HG03066 (cell line): ENCODE data around the gene VEGFD.

Source experiments
- ATAC-seq: cut with Tn5 transposase; IDR thresholded peaks from one replicate; pipeline ENCODE4 v1.9.1; 2021; ENCODE audit warnings: low read depth; ENCODE audit not compliant: unreplicated experiment

The VEGFD gene

GRCh38 chrX:15384304-15384703, at the start of gene VEGFD:
Gene VEGFD (minus strand): TSS chrX:15384413. CDS start chrX:15383946, 467 bp downstream.
- no peak for ATAC-seq

- ATAC-seq = no peak
Measured at GRCh38 chrX:15430584-15430983, 46.4 kb upstream of the VEGFD start.

- no peak for ATAC-seq
Measured at GRCh38 chrX:15430076-15430475, 45.9 kb upstream of the VEGFD start.

- no peak for ATAC-seq
Measured at GRCh38 chrX:15425024-15425423, 40.8 kb upstream of the VEGFD start.

GRCh38 chrX:15418707-15419181, 34.5 kb upstream of the VEGFD start:
- no peak for ATAC-seq

- no peak for ATAC-seq
Measured at GRCh38 chrX:15418041-15418706, 34.0 kb upstream of the VEGFD start.

- ATAC-seq = no peak
Measured at GRCh38 chrX:15416133-15416993, 32.1 kb upstream of the VEGFD start.

- no peak for ATAC-seq
Measured at GRCh38 chrX:15413101-15413500, 28.9 kb upstream of the VEGFD start.

- no peak for ATAC-seq
Measured at GRCh38 chrX:15410947-15411346, 26.7 kb upstream of the VEGFD start.

GRCh38 chrX:15410430-15410829, 26.2 kb upstream of the VEGFD start:
- ATAC-seq = no peak

- no peak for ATAC-seq
Measured at GRCh38 chrX:15405846-15406245, 21.6 kb upstream of the VEGFD start.

- ATAC-seq = no peak
Measured at GRCh38 chrX:15404401-15405096, 20.3 kb upstream of the VEGFD start.

- no peak for ATAC-seq
Measured at GRCh38 chrX:15401378-15401777, 17.2 kb upstream of the VEGFD start.

- no peak for ATAC-seq
Measured at GRCh38 chrX:15399962-15400391, 15.8 kb upstream of the VEGFD start.

GRCh38 chrX:15398874-15399273, 14.7 kb upstream of the VEGFD start:
- ATAC-seq = no peak

GRCh38 chrX:15395789-15396188, 11.6 kb upstream of the VEGFD start:
- ATAC-seq = no peak

- no peak for ATAC-seq
Measured at GRCh38 chrX:15391850-15392249, 7.6 kb upstream of the VEGFD start.

- ATAC-seq = no peak
Measured at GRCh38 chrX:15382813-15383212, 1.4 kb downstream of the VEGFD start.

GRCh38 chrX:15376956-15377355, 7.3 kb downstream of the VEGFD start:
- no peak for ATAC-seq

- no peak for ATAC-seq
Measured at GRCh38 chrX:15373976-15374375, 10.2 kb downstream of the VEGFD start.
